GM18502 (cell line): Measurements from ENCODE around the gene MFSD12.
"Not testable (repeated sequence)": the region's sequence is repeated elsewhere in the genome, so short reads cannot be mapped to it uniquely, and the experiment has no call there.

Source experiments
- ATAC-seq: cut with Tn5 transposase; IDR thresholded peaks from one replicate; pipeline ENCODE4 v1.9.1; 2021; ENCODE audit warnings: mild to moderate bottlenecking; ENCODE audit not compliant: unreplicated experiment, poor library complexity

Gene MFSD12

GRCh38 chr19:3511506-3512251 lies 45.7 kb downstream of the MFSD12 start:
- ATAC-seq: no peak

- ATAC-seq: no peak
Observed at GRCh38 chr19:3510727-3511126, 46.7 kb downstream of the MFSD12 start.

GRCh38 chr19:3509566-3509989 lies 47.8 kb downstream of the MFSD12 start:
- no peak for ATAC-seq

- no peak for ATAC-seq
Observed at GRCh38 chr19:3508771-3509535, 48.4 kb downstream of the MFSD12 start.

- ATAC-seq: not testable (repeated sequence)
Observed at GRCh38 chr19:3508121-3508661, 49.2 kb downstream of the MFSD12 start.

GRCh38 chr19:3507371-3508120 lies 49.8 kb downstream of the MFSD12 start:
- no peak for ATAC-seq

GRCh38 chr19:3506384-3507340 lies 50.7 kb downstream of the MFSD12 start:
- ATAC-seq: peak; percentile 1

GRCh38 chr19:3505598-3506383 lies 51.6 kb downstream of the MFSD12 start, which contains the start of gene FZR1:
Gene FZR1, plus strand, starts transcription at chr19:3506311. Its CDS starts 16,679 bp downstream, at chr19:3522990.
- peak; percentile 81 for ATAC-seq

- no peak for ATAC-seq
Observed at GRCh38 chr19:3504735-3505134, 52.7 kb downstream of the MFSD12 start.

- no peak for ATAC-seq
Observed at GRCh38 chr19:3503036-3503572, 54.3 kb downstream of the MFSD12 start.

GRCh38 chr19:3501780-3502179 lies 55.6 kb downstream of the MFSD12 start:
- ATAC-seq: no peak

- ATAC-seq: peak; percentile 84
Observed at GRCh38 chr19:3500429-3501101, 56.8 kb downstream of the MFSD12 start, which contains the start of gene DOHH. Gene DOHH, minus strand, starts transcription at chr19:3500674. Its CDS starts 3,860 bp downstream, at chr19:3496814.

- peak; percentile 3 for ATAC-seq
Observed at GRCh38 chr19:3499738-3500428, 57.5 kb downstream of the MFSD12 start.

GRCh38 chr19:3497757-3498520 lies 59.4 kb downstream of the MFSD12 start:
- no peak for ATAC-seq

GRCh38 chr19:3496392-3497273 lies 60.8 kb downstream of the MFSD12 start:
- ATAC-seq: no peak
